Left kidney (tissue), 2 donors: ENCODE data around the gene TNS3. TPM values are rescaled to one million over a fixed set of nuclear protein-coding genes. Genes with fewer than 3 reads are reported as not detected.

Experiments
- DNase-seq: peaks from one replicate; pipeline ENCODE4 v3.0.0-alpha.2; 2013
- polyA plus RNA-seq: library from polyadenylated mRNA; unstranded; fragments of 120-200 nt; gene quantifications from one replicate; pipeline ENCODE4 v1.2.1, GENCODE V29; 2013; ENCODE audit not compliant: insufficient read length

The TNS3 gene
- polyA plus RNA-seq, 1 donor: 87.4 TPM

- no peak for DNase-seq
These were observed 355.2 kb downstream of the TNS3 start for GRCh38 chr7:47226696-47227095.

- DNase-seq: no peak
These were observed 356.4 kb downstream of the TNS3 start for GRCh38 chr7:47225387-47226131.
